ENCODE measurements around the gene C1QTNF1. TPM values are rescaled to one million over a fixed set of nuclear protein-coding genes. Genes with fewer than 3 reads are reported as not detected.

Gene C1QTNF1
- total RNA-seq, 1 donor, result 13.8 TPM

DNA sequence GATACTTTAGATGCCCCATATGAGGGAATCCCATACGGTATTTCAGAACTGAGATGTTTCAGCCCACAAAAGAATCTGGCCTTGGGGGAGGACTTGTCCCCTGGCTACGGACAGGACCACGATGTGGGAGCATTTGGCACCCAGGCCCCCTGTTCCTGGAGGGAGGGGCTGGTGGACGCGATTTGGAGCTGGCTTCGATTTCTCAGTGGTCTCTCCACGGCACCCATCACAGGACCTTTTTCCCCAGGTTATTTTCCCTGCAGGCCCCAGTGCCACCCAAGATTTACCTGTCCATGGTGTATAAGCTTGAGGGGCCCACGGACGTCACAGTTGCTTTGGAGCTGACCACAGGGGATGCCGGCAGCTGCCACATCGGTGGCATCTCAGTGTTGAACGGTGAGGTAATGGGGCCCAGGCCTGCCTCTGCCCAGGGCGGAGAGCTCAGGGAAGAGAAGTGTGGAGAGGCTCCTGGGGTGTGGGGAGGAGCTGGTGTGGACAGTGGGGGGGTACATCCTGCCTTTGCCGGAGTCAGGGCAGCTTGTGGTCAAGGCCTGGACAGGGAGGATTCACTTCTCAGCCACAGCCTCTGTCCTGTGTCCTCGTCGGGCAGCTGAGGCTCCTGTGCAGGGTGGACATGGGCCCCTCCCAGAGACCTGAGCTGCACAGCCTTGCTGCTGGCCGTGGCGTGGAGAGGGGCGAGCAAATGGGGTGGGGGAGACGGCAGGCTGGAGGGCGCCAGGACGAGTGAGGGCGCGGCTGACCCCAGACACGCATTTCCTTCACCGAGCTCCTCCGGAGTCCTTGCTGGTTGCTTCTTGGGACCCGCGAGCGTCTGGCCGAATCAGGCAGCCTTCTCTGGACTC, 60.6 kb downstream of the C1QTNF1 start:
- DNase-seq (ENCODE audit: insufficient read length, low spot score, missing footprints), result peak; percentile 85
- Histone ChIP-seq H3K4me3 (ENCODE audit: insufficient read depth, low read length) (no peak overlapping the region), H4K20me1 (ENCODE audit: insufficient read depth, low read length) (peaks cover 27% of the 10 kb centered on the region), H2AFZ (ENCODE audit: low read length) (no peak overlapping the region), H3K36me3 (ENCODE audit: insufficient read depth, low read length) (peaks cover 11% of the 10 kb centered on the region), H3K4me2 (ENCODE audit: insufficient read depth, low read length) (no peak overlapping the region), H3K79me2 (ENCODE audit: insufficient read depth, low read length) (no peaks in the 10 kb centered on the region), H3K27ac (ENCODE audit: low read depth, low read length) (no peak overlapping the region), H3K27me3 (ENCODE audit: insufficient read depth, low read length) (no peaks in the 10 kb centered on the region), H3K4me1 (ENCODE audit: insufficient read depth, low read length) (no peaks in the 10 kb centered on the region), H3K9me3 (ENCODE audit: low read depth, low read length) (no peaks in the 10 kb centered on the region)
- TF ChIP-seq CTCF (IDR thresholded peaks at IDR 0.05; ENCODE audit: extremely low read depth, low read depth, low read length), result no peak

- no peaks in the 10 kb centered on the region for H3K79me2 ChIP-seq (ENCODE audit: insufficient read depth, low read length)
- H3K4me2 ChIP-seq (ENCODE audit: insufficient read depth, low read length), result no peak overlapping the region
- DNase-seq (ENCODE audit: insufficient read length, low spot score, missing footprints), result peak; percentile 78
- H4K20me1 ChIP-seq (ENCODE audit: insufficient read depth, low read length), result peaks cover 27% of the 10 kb centered on the region
- no peak overlapping the region for H3K4me3 ChIP-seq (ENCODE audit: insufficient read depth, low read length)
- peaks cover 10% of the 10 kb centered on the region for H3K36me3 ChIP-seq (ENCODE audit: insufficient read depth, low read length)
- no peaks in the 10 kb centered on the region for H3K9me3 ChIP-seq (ENCODE audit: low read depth, low read length)
- H2AFZ ChIP-seq (ENCODE audit: low read length), result no peak overlapping the region
- H3K4me1 ChIP-seq (ENCODE audit: insufficient read depth, low read length), result no peaks in the 10 kb centered on the region
- H3K27ac ChIP-seq (ENCODE audit: low read depth, low read length), result no peak overlapping the region
- no peaks in the 10 kb centered on the region for H3K27me3 ChIP-seq (ENCODE audit: insufficient read depth, low read length)
- TF ChIP-seq CTCF (IDR thresholded peaks at IDR 0.05; ENCODE audit: extremely low read depth, low read depth, low read length), result no peak
These were observed 61.4 kb downstream of the C1QTNF1 start for GRCh38 chr17:79085154-79085920.

DNA sequence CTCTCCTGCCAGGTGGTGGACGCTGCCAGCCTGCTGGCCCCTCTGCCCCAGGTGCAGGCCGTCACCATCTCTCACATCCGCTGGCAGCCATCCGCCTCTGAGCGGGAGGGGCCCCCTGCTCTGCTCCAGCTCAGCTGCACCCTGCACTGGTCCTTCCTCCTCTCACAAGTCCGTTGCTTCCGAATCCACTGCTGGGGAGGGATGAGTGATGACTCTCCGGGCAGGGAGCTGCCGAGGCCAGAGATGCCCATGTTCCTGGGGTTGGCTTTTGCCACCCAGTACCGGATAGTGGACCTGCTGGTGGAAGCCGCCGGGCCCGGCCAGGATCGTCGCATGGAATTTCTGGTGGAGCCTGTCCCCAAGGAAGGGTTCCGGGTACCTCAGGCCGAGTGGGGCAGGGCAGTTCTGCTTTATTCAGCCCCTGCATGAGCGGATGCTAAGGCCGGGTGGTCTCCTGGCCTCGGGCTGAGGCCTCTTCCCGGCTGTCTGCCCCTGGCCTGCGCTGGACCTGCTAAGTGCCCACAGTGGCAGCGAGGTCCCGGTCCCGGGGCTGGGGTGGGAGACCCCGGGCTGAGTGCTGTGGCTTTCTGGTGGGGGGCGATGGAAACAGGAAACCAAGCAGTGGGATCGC, 62.1 kb downstream of the C1QTNF1 start:
- H4K20me1 ChIP-seq (ENCODE audit: insufficient read depth, low read length), result peaks cover 27% of the 10 kb centered on the region
- TF ChIP-seq CTCF (IDR thresholded peaks at IDR 0.05; ENCODE audit: extremely low read depth, low read depth, low read length), result no peak

More for the DNA sequence above, 62.1 kb downstream of the C1QTNF1 start:
- peaks cover 5% of the 10 kb centered on the region for H3K36me3 ChIP-seq (ENCODE audit: insufficient read depth, low read length)
- H2AFZ ChIP-seq (ENCODE audit: low read length), result no peak overlapping the region
- H3K4me3 ChIP-seq (ENCODE audit: insufficient read depth, low read length), result no peak overlapping the region
- no peak overlapping the region for H3K4me2 ChIP-seq (ENCODE audit: insufficient read depth, low read length)
- no peaks in the 10 kb centered on the region for H3K79me2 ChIP-seq (ENCODE audit: insufficient read depth, low read length)
- no peaks in the 10 kb centered on the region for H3K27me3 ChIP-seq (ENCODE audit: insufficient read depth, low read length)
- peak; percentile 86 for DNase-seq (ENCODE audit: insufficient read length, low spot score, missing footprints)
- H3K27ac ChIP-seq (ENCODE audit: low read depth, low read length), result no peak overlapping the region
- H3K4me1 ChIP-seq (ENCODE audit: insufficient read depth, low read length), result no peaks in the 10 kb centered on the region
- H3K9me3 ChIP-seq (ENCODE audit: low read depth, low read length), result no peaks in the 10 kb centered on the region
